Large intestine (tissue), 3 donors: ENCODE measurements around the gene KIAA0825. TPM values are rescaled to one million over a fixed set of nuclear protein-coding genes. Genes with fewer than 3 reads are reported as not detected.
"Not testable (repeated sequence)": the region's sequence is repeated elsewhere in the genome, so short reads cannot be mapped to it uniquely, and the experiment has no call there.

Source experiments
- DNase-seq, 2 donors: peaks; one replicate each; pipeline versions ENCODE4 v3.0.0 to v3.0.0-alpha.2; 2013
- H3K27ac ChIP-seq: one replicate; pipeline ENCODE4 v1.5.1; 2013; ENCODE audit warnings: low read length
- H3K27me3 ChIP-seq: 2 replicates; pipeline ENCODE4 v1.6.1; 2013; ENCODE audit warnings: low read length; ENCODE audit not compliant: control insufficient read depth, insufficient read depth
- H3K36me3 ChIP-seq: 2 replicates; pipeline ENCODE4 v1.6.1; 2013; ENCODE audit warnings: low read length; ENCODE audit not compliant: control insufficient read depth, insufficient read depth
- H3K4me1 ChIP-seq: one replicate; pipeline ENCODE4 v1.6.1; 2013; ENCODE audit warnings: low read length; ENCODE audit not compliant: control insufficient read depth, insufficient read depth
- H3K4me3 ChIP-seq: one replicate; pipeline ENCODE4 v1.5.1; 2013; ENCODE audit warnings: low read length
- H3K9me3 ChIP-seq: one replicate; pipeline ENCODE4 v1.6.1; 2013; ENCODE audit warnings: mild to moderate bottlenecking, low read depth, low read length, moderate library complexity; ENCODE audit not compliant: control insufficient read depth
- WGBS: methylation state at CpG from one replicate; pipeline ENCODE4 v1.1.5; 2013; ENCODE audit warnings: low lambda C conversion rate; ENCODE audit not compliant: insufficient coverage; 5-methylcytosine and 5-hydroxymethylcytosine counted together
- polyA plus RNA-seq: library from polyadenylated mRNA; unstranded; fragments of 120-200 nt; gene quantifications from one replicate; pipeline ENCODE4 v1.2.1, GENCODE V29; 2013

KIAA0825 gene
- polyA plus RNA-seq, 1 donor, result 2.8 TPM

- not testable (repeated sequence) for DNase-seq, H3K4me1 ChIP-seq, H3K36me3 ChIP-seq, H3K27ac ChIP-seq, H3K4me3 ChIP-seq, H3K9me3 ChIP-seq, H3K27me3 ChIP-seq
- 100% methylated on average over 1 of the region's 3 CpGs for WGBS
Observed at GRCh38 chr5:94171070-94171469, 447.3 kb downstream of the KIAA0825 start.

- H3K27ac ChIP-seq, H3K36me3 ChIP-seq, H3K27me3 ChIP-seq, H3K4me3 ChIP-seq, DNase-seq, H3K4me1 ChIP-seq, H3K9me3 ChIP-seq: not testable (repeated sequence)
- WGBS, result 100% methylated on average over 2 of the region's 6 CpGs
Observed at GRCh38 chr5:94170158-94170557, 448.2 kb downstream of the KIAA0825 start.

GRCh38 chr5:94168151-94168550 lies 450.3 kb downstream of the KIAA0825 start:
- WGBS, result no CpG with 5 or more reads among the region's 2 CpGs
- Histone ChIP-seq H3K27ac (no peak overlapping the region), H3K27me3 (no peaks in the 10 kb centered on the region), H3K4me1 (no peaks in the 10 kb centered on the region), H3K9me3 (peaks cover 9% of the 10 kb centered on the region), H3K4me3 (no peak overlapping the region), H3K36me3 (no peaks in the 10 kb centered on the region)
- DNase-seq, result no peak

GRCh38 chr5:94161801-94162200 lies 456.6 kb downstream of the KIAA0825 start:
- Histone ChIP-seq H3K4me1 (no peaks in the 10 kb centered on the region), H3K9me3 (peaks cover 9% of the 10 kb centered on the region), H3K27ac (no peak overlapping the region), H3K4me3 (no peak overlapping the region), H3K36me3 (no peaks in the 10 kb centered on the region), H3K27me3 (no peaks in the 10 kb centered on the region)
- no peak for DNase-seq
- WGBS, result 80% methylated on average over 1 of the region's 1 CpG

GRCh38 chr5:94159144-94159543 lies 459.3 kb downstream of the KIAA0825 start:
- Histone ChIP-seq H3K4me1 (no peaks in the 10 kb centered on the region), H3K4me3 (no peak overlapping the region), H3K36me3 (no peaks in the 10 kb centered on the region), H3K27me3 (no peaks in the 10 kb centered on the region), H3K9me3 (peaks cover 5% of the 10 kb centered on the region), H3K27ac (no peak overlapping the region)
- DNase-seq, result no peak
- 100% methylated on average over 2 of the region's 4 CpGs for WGBS

- H3K36me3 ChIP-seq, result no peaks in the 10 kb centered on the region
- H3K4me3 ChIP-seq, result no peak overlapping the region
- H3K4me1 ChIP-seq, result no peaks in the 10 kb centered on the region
- no peak overlapping the region for H3K27ac ChIP-seq
- WGBS, result no CpG with 5 or more reads among the region's 4 CpGs
- no peaks in the 10 kb centered on the region for H3K9me3 ChIP-seq
- no peak for DNase-seq
- no peaks in the 10 kb centered on the region for H3K27me3 ChIP-seq
Observed at GRCh38 chr5:94157704-94158539, 460.5 kb downstream of the KIAA0825 start.

- H3K9me3 ChIP-seq, result no peaks in the 10 kb centered on the region
- no peak overlapping the region for H3K4me3 ChIP-seq
- H3K36me3 ChIP-seq, result no peaks in the 10 kb centered on the region
- H3K4me1 ChIP-seq, result no peaks in the 10 kb centered on the region
- no peak for DNase-seq
- H3K27me3 ChIP-seq, result no peaks in the 10 kb centered on the region
- WGBS, result 80% methylated on average over 2 of the region's 2 CpGs
- H3K27ac ChIP-seq, result no peak overlapping the region
Observed at GRCh38 chr5:94154672-94155071, 463.7 kb downstream of the KIAA0825 start.

- WGBS, result 100% methylated on average over 1 of the region's 3 CpGs
Observed at GRCh38 chr5:94153736-94154450, 464.5 kb downstream of the KIAA0825 start.

GRCh38 chr5:94143621-94144020 lies 474.8 kb downstream of the KIAA0825 start:
- H3K4me1 ChIP-seq, H3K36me3 ChIP-seq, H3K9me3 ChIP-seq, DNase-seq, H3K27ac ChIP-seq, H3K27me3 ChIP-seq, H3K4me3 ChIP-seq: not testable (repeated sequence)

More at GRCh38 chr5:94153736-94154450, 464.5 kb downstream of the KIAA0825 start:
- no peaks in the 10 kb centered on the region for H3K4me1 ChIP-seq
- H3K27me3 ChIP-seq, result no peaks in the 10 kb centered on the region
- H3K27ac ChIP-seq, result no peak overlapping the region
- no peak for DNase-seq
- no peaks in the 10 kb centered on the region for H3K9me3 ChIP-seq
- no peaks in the 10 kb centered on the region for H3K36me3 ChIP-seq
- no peak overlapping the region for H3K4me3 ChIP-seq

GRCh38 chr5:94140300-94140699 lies 478.1 kb downstream of the KIAA0825 start:
- no CpG with 5 or more reads among the region's 2 CpGs for WGBS
- no peak overlapping the region for H3K27ac ChIP-seq
- no peak overlapping the region for H3K4me3 ChIP-seq

More at GRCh38 chr5:94140300-94140699, 478.1 kb downstream of the KIAA0825 start:
- DNase-seq, result no peak
- no peaks in the 10 kb centered on the region for H3K4me1 ChIP-seq
- H3K36me3 ChIP-seq, result no peaks in the 10 kb centered on the region
- H3K9me3 ChIP-seq, result no peaks in the 10 kb centered on the region
- H3K27me3 ChIP-seq, result no peaks in the 10 kb centered on the region
